Umbilical cord (tissue), 2 donors: ENCODE results near the gene DSC1. TPM values are rescaled to one million over a fixed set of nuclear protein-coding genes. Genes with fewer than 3 reads are reported as not detected.

Experiments used
- DNase-seq: peaks from one replicate; pipeline ENCODE4 v3.0.0-alpha.2; 2015; ENCODE audit warnings: low spot score
- total RNA-seq: library from RNA; depleted of rRNA; stranded (reverse); fragments of >200 nt; gene quantifications from one replicate; pipeline ENCODE4 v1.2.3, GENCODE V29; 2014; ENCODE audit warnings: low replicate concordance; ENCODE audit not compliant: insufficient read depth

DSC1 gene
- total RNA-seq, 1 donor from 2014 or later: 19.3 TPM

DNA sequence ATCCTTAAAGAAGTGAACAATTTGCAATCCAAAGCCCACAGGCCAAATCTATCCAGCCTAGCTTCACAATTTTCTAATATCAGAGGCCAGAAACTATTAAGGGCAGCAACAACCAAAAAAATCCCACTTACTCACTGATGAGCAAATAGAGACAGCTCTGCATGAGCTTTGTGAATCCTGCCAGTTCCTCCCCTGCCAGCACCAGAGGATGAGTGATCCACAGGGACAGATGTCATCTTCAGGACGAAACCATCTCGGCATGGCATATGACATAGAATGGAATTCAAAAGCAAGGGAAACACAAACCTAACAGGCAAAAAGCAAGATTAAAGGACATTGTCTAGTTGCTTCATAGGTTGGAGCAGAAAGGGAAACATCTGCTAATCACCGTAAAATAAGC lies 58.2 kb downstream of the DSC1 start:
- no peak for DNase-seq

DNA sequence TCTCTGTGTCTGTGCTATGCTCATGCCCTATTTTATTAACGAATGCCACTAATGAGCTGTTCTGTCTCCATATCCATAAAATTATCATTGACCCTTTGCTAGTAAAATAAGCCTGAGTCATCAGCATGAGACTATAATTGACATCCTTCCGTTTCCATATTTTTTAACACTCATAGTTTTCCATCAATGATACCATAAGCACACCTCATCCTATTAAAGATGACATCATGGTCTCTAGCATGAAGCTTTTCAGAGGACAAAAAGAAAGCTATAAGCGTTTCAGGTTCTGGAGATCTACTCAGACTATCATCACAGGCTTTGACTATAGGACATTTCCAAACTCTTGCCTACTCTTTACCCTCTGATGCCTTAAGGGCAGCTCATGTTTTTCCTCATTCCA lies 59.2 kb downstream of the DSC1 start:
- no peak for DNase-seq

DNA sequence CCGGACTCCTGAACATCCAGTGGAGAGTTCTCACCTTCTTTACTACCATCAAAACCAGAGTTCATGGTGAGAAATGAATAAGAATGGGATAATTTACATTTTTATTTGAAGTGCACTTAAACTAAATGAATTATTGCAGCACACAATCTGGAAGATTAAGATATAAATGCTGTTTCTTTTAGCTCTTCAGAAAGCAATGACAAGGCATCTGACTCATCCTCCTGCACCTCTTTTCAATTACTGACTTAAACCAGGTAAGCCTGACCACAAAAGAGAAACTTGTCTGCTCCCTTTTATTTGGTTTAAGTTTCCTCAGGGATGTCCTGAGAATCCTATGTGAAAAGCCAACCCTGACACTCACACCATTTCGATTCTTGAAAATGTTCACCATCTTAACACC lies 59.7 kb downstream of the DSC1 start:
- peak; percentile 44 for DNase-seq

DNA sequence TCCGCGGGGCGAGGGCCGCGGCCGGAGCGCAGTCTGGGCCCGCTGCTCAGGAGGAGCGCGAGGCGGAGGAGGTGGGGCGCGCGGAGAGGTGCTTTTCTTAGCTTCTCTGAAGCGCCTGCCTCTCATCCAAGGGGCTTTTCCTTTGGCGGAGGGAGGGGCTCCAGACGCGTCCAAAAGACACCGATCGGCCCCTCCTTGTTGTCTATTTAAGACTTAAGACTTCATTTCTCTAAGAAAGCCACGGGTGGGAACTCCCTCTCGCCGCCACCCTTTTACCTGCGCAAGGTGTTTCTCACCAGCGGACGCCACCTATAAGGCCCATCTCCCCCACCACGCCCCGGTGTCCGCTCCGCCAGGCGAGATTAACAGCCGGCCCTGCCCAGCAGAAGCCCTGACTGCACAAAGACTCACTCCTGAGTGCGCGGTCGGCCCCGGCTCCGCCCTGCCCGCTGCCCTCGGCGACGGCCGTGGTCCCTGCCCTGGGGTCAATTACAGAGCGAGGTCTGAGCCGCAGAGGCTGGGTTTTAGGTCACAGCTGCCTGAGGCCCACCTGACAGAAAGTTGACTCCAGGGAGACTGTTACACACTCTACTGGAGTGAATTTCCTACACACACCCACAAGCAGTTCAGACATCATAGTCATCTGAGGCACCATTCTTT lies 60.5 kb downstream of the DSC1 start, which contains the start of gene DSC2:
DSC2 (minus strand) TSS at position 397 of the 660 bp plus-strand sequence. CDS start 450 bp downstream, outside the sequence.
- peak; percentile 63 for DNase-seq

DNA sequence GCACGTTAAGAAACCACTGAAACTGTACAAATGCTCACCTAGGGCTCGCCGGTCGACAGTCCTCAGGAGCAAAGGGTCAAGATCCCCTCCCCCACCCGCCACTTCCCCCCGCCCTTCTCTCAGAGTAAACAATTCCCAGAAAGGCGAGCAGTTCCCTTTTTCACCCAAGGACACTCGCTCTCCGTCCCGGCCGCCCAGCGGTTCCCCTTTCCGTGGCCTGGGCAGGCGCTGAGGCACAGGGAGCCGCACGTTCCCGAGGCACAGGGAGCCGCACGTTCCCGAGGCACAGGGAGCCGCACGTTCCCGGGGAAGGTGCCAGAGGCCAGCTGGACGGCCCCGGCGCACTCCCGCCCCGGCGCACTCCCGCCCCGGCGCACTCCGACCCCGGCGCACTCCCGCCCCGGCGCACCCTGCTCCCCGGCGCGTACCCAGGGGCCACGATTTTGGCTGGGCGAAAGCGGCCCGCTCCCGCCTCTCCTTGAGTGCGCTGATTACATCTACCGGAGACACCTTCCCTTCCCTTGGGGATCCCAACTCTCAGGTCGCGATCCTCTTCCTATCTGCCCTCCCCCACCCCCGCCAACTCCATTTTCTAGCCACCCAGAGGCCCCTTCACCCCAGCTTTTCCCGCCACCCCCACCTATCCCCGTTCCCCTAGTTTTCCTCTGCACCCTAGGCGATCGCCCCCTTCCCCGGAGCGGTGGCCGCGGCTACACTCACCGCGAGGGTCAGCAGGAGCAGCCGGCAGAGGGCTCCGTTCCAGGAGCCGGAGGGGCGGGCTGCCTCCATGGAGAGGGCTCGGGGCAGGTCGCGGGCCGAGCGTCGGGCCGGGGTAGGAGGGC lies 61.3 kb downstream of the DSC1 start:
- DNase-seq: peak; percentile 70

DNA sequence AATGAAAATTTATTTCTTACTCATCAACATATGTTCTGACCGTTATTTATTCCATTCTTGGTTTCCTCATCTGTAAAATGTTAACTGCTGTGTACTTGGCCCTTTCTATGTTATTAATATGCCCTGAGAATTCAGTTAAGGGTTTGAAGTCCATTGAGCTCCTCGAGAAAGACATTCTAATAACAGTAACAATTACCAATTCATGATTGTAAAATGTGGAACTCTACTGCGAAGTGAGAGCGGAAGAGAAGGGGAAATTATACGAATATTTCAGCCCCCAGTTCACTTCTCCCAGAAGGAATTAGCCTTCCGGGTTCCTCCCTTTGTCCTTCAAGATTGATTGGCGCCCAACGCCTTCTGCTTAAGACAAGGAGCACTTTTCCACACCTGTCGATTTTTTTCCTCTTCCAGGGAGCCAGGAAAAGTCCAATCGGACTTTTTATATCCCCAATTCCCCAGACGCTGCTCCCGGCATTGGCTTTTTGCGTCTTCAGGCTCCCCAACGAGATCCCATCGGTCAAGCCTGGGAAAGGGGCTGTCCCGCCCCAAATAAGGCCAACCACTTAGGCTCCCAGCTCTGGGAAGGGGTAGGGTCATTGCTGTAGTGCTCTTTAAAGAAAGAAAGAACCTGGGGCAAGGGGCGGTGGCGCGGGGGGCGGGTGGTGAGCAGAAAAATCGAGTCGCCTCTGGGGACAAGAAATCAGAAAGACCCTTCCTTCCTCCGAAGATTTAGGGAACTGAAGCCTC lies 62.0 kb downstream of the DSC1 start:
- DNase-seq: peak; percentile 64

DNA sequence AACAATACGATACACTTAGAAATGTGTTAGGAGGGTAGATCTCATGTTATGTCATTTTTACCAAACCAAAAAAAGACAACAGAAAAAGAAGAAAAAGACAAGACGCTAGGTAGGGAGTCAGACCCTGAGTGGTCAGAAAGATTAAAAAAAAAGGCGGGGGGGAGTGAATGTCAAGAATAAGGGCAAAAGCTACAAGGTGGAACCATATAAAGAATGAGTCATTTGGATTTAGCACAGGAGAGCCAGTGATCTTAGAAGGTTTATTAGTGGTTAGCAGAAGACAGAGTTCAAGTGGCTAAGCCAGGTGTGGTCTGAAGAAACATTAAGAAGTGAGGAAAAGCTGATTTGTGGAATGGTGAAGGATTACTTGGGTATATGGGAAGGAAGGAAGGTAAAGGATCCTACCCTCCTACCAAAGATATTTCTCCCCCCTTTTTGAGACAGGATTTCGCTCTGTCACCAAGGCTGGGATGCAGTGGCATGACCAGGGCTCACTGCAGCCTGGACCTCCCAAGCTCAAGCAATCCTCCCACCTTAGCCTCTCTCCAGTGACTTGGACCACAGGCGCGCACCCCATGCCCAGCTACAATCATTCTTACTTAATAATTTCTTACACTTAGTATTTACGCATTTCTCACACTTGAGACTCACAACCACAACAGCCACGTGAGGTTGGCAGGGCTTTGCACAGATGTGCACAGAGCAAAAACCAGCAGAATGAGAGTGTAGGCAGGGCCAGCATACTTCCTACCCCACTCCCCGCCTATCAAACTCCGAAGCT lies 63.0 kb downstream of the DSC1 start:
- no peak for DNase-seq

DNA sequence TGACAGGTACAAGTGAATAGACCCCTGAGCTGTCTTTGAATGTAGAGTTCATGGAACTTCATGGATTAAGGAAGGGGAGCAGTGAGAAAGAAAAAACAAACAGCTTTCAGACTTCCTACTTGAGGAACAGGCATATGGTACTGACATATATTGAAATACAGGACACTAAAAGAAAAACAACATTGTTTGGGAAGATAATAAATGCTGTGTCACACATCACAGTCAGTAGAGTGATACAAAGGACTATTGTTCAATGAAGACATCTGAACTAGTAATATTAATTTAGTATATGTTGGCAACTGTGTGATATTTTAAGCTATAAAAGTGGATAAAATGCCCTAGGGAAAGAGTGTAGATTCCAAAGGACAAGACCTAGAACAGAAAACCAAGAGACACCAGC lies 63.8 kb downstream of the DSC1 start:
- DNase-seq: no peak

DNA sequence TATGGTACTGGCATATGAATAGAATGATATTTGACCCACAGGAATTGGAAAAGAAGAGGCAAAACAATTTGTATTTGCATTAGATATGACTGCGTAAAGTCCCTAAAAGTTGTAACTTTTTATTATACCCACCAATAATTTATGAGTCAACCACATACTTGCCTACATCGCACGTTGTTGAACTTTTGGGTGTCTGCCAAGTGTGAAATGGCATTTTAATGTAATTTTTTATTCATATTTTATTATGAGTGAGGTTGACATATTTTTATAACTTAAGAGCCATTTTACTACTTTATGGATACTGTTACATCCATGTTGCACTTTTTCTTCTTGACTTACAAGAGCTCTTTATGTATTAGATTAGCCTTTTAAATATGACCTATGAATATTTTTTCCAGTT lies 65.0 kb downstream of the DSC1 start:
- no peak for DNase-seq

DNA sequence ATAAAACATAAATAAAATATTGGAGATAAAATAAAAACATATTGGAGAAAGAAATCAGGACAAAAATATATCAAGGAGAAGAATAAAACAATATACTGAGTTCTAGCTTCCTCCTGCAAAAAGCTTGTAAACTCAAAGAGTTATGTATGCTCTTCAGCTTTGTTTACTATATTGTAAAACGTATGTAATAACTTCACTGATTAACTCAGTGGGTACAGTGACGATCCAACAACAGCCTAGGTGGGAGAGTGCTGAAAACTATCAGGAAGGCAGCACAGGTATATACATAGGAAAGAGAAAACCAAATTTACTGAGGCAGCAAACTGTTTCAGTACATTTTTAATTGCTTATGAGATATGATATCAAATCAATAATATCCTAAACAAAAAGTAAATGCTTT lies 68.8 kb downstream of the DSC1 start:
- no peak for DNase-seq

DNA sequence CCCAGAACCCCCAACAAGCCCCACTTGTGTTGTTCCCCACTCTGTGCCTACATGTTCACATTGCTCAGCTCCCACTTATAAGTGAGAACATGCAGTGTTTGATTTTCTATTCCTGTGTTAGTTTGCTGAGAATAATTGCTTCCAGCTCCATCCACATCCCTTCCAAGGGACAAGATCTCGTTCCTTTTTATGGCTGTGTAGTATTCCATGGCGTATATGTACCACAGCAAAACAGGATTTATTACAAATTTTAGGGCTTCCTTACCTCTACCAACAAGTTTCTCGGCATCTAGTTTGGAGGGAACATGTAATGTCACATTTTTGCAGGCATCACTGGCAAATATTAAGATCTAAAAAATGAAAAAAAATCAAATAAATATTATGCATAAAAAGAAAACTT lies 69.4 kb downstream of the DSC1 start:
- no peak for DNase-seq

DNA sequence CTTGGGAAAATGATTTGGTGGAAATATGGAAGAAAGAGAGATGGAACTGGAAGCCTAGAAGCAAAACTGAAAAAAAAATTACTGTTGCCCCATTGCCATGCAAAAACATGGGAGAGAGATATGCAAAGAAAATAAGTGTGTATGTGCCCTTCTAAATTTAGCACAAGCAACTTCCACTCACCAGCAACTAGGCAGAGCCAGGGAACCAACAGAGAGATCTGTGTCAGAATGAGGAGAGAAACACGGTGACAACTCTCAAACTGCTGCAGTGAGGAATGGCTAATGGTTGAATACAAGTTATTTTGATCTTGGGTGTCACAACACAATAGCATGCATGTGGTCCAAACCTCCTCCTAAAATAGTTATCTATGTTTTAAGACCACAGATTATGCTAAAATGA lies 71.3 kb downstream of the DSC1 start:
- DNase-seq: no peak

DNA sequence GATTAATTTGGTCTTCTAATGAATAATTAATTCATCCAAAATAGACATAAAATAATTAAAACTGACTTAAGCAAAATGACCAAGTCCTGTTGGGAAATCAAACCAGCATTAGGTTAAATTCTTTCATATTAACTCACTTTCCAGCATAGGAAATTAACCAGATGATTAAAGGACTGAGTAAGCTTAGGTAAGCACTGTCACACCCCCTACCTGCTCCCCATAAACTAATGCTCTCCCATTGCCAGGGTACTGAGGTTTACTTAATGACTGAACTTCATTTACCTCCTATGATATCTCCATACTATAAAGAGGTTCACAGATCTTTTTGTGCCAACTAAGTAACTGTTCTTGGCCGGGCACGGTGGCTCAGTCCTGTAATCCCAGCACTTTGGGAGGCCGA lies 74.1 kb downstream of the DSC1 start:
- DNase-seq: no peak

DNA sequence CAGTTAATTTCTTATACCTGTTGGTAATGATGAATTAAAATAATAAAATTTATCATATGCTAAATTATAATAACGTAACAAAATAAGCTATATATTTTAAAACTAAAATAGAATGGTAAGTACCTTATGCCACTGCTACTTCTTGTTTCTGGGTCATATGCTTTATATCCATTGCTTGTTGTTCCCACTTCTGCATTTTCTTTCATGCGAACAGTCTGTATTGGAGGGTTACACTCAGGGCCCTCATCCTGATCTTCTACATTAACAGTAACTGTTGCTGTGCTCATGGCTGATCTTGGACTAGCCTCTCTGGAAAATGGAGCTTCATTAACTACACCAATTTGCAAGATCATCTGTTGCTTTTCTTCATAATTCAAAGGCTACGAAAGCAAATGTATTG lies 82.7 kb downstream of the DSC1 start:
- DNase-seq: no peak

Other genes starting within 250 kb of the DSC1 start
- 86.9 TPM for gene DSC3, start 120.1 kb downstream of the DSC1 start, total RNA-seq
- gene DSC2, start 60.4 kb downstream of the DSC1 start, total RNA-seq: 27.7 TPM
- gene DSG1, start 155.3 kb upstream of the DSC1 start, total RNA-seq: 26.5 TPM
- gene DSG4, start 213.9 kb upstream of the DSC1 start, total RNA-seq: 0.24 TPM